H54 (cell line): ENCODE measurements around the gene MBOAT2.
"Not testable (repeated sequence)": the region's sequence is repeated elsewhere in the genome, so short reads cannot be mapped to it uniquely, and the experiment has no call there.

Source experiments
- DNase-seq: peaks from one replicate; pipeline ENCODE4 v3.0.0; 2011; ENCODE audit warnings: low spot score, mixed read lengths; ENCODE audit not compliant: insufficient read length
- FAIRE-seq: peaks from 3 replicates; lab custom pipeline; 2011; peaks lifted over from hg19 to GRCh38; lab: Jason Lieb, UNC
- POLR2A ChIP-seq: IDR thresholded peaks from 2 replicates; pipeline ENCODE4 v1.6.1; 2011; ENCODE audit warnings: low read depth, mild to moderate bottlenecking, low read length

The MBOAT2 gene

GRCh38 chr2:9003616-9004337 lies at the start of gene MBOAT2:
TSS of gene MBOAT2 (minus strand) at chr2:9003684. CDS start at chr2:9003614, 70 bp downstream.
- no peak for FAIRE-seq
- TF ChIP-seq POLR2A = peak; percentile 95
- DNase-seq = peak; percentile 95

GRCh38 chr2:9052821-9053533 lies 49.5 kb upstream of the MBOAT2 start:
- DNase-seq (no peak), FAIRE-seq (no peak)
- TF ChIP-seq POLR2A = no peak

GRCh38 chr2:9051451-9051850 lies 48.0 kb upstream of the MBOAT2 start:
- not testable (repeated sequence) for DNase-seq, FAIRE-seq

- TF ChIP-seq POLR2A = no peak
- no peak for FAIRE-seq
Observed at GRCh38 chr2:9050122-9050809, 46.8 kb upstream of the MBOAT2 start.

GRCh38 chr2:9045595-9045994 lies 42.1 kb upstream of the MBOAT2 start:
- DNase-seq (no peak), FAIRE-seq (no peak)
- TF ChIP-seq POLR2A = no peak

More at GRCh38 chr2:9050122-9050809, 46.8 kb upstream of the MBOAT2 start:
- DNase-seq = no peak

- not testable (repeated sequence) for FAIRE-seq, DNase-seq
Observed at GRCh38 chr2:9043491-9043890, 40.0 kb upstream of the MBOAT2 start.

- no peak for TF ChIP-seq POLR2A
- DNase-seq (no peak), FAIRE-seq (no peak)
Observed at GRCh38 chr2:9037166-9037565, 33.7 kb upstream of the MBOAT2 start.

GRCh38 chr2:9033385-9034168 lies 30.1 kb upstream of the MBOAT2 start:
- DNase-seq (no peak), FAIRE-seq (peak; percentile 20)
- TF ChIP-seq POLR2A = no peak

GRCh38 chr2:9032536-9033255 lies 29.2 kb upstream of the MBOAT2 start:
- no peak for TF ChIP-seq POLR2A
- peak; percentile 55 for FAIRE-seq
- no peak for DNase-seq

GRCh38 chr2:9032121-9032520 lies 28.6 kb upstream of the MBOAT2 start:
- no peak for TF ChIP-seq POLR2A
- no peak for FAIRE-seq
- DNase-seq = no peak

GRCh38 chr2:9031246-9031645 lies 27.8 kb upstream of the MBOAT2 start:
- no peak for TF ChIP-seq POLR2A
- FAIRE-seq = no peak
- DNase-seq = no peak

GRCh38 chr2:9030841-9031240 lies 27.4 kb upstream of the MBOAT2 start:
- FAIRE-seq = no peak

GRCh38 chr2:9030190-9030589 lies 26.7 kb upstream of the MBOAT2 start:
- TF ChIP-seq POLR2A = no peak
- FAIRE-seq = no peak
- no peak for DNase-seq

More at GRCh38 chr2:9030841-9031240, 27.4 kb upstream of the MBOAT2 start:
- TF ChIP-seq POLR2A = no peak
- no peak for DNase-seq
